CD4-positive, alpha-beta T cell (primary cell): Measurements from ENCODE around the gene IGFLR1. TPM values are rescaled to one million over a fixed set of nuclear protein-coding genes. Genes with fewer than 3 reads are reported as not detected.

Experiments used
- ATAC-seq: fragments of 200-7000 bp; cut with Tn5 transposase; one replicate; pipeline ENCODE4 v1.10.0; 2022; ENCODE audit warnings: mild to moderate bottlenecking; ENCODE audit not compliant: poor library complexity
- CTCF ChIA-PET: fragments of 350-600 bp; sonication (Branson Sonifier 250); formaldehyde crosslinking; loops from one replicate; lab custom pipeline; 2021; ENCODE audit warnings: antibody characterized with exemption, inconsistent platforms; lab: Charles Lee
- POLR2A ChIA-PET: fragments of 350-600 bp; sonication (Branson Sonifier 250); formaldehyde crosslinking; loops from one replicate; lab custom pipeline; 2021; ENCODE audit warnings: antibody characterized with exemption, inconsistent platforms; lab: Charles Lee
- DNase-seq, 14 experiments: peaks; one replicate each; pipeline ENCODE4 v3.0.0-alpha.2; 2013 to 2020; ENCODE audit warnings: mixed read lengths in 2 of 14
- H3K27ac ChIP-seq, 2 donors: one replicate each; pipeline versions ENCODE4 v1.5.1 to v1.7.0; 2013; ENCODE audit warnings: low read length in 2 of 2, low read depth in 1 of 2, mild to moderate bottlenecking in 1 of 2
- H3K27me3 ChIP-seq, 2 experiments: 1 replicate in 1 of 2; 2 replicates in 1 of 2; pipeline versions ENCODE4 v1.6.1 to v1.7.0; 2013; ENCODE audit warnings: low read length in 2 of 2, control low read depth in 1 of 2, mild to moderate bottlenecking in 1 of 2, moderate library complexity in 1 of 2; ENCODE audit not compliant: insufficient read depth in 2 of 2, control insufficient read depth in 1 of 2
- H3K36me3 ChIP-seq: one replicate; pipeline ENCODE4 v1.6.1; 2013; ENCODE audit warnings: low read length, control low read depth; ENCODE audit not compliant: insufficient read depth
- H3K4me1 ChIP-seq: one replicate; pipeline ENCODE4 v1.6.1; 2013; ENCODE audit warnings: low read length, control low read depth; ENCODE audit not compliant: insufficient read depth
- H3K4me3 ChIP-seq: one replicate; pipeline ENCODE4 v1.5.1; 2013; ENCODE audit warnings: mild to moderate bottlenecking, low read length, moderate library complexity
- H3K9me3 ChIP-seq, 2 experiments: 1 replicate in 1 of 2; 2 replicates in 1 of 2; pipeline versions ENCODE4 v1.6.1 to v1.7.0; 2013; ENCODE audit warnings: low read length in 2 of 2, mild to moderate bottlenecking in 2 of 2, control low read depth in 1 of 2, moderate library complexity in 1 of 2; ENCODE audit not compliant: control insufficient read depth in 1 of 2, insufficient read depth in 1 of 2
- H3K27ac Mint-ChIP-seq: one replicate; pipeline ENCODE4 v1.8.0; 2020; ENCODE audit warnings: mixed read lengths
- H3K27me3 Mint-ChIP-seq: one replicate; pipeline ENCODE4 v1.8.0; 2021; ENCODE audit warnings: mixed read lengths
- H3K36me3 Mint-ChIP-seq: one replicate; pipeline ENCODE4 v1.8.0; 2021; ENCODE audit warnings: low read depth, mixed read lengths
- H3K4me1 Mint-ChIP-seq: one replicate; pipeline ENCODE4 v1.8.0; 2021; ENCODE audit warnings: low read depth, mixed read lengths
- H3K4me3 Mint-ChIP-seq: one replicate; pipeline ENCODE4 v1.8.0; 2020; ENCODE audit warnings: mild to moderate bottlenecking, mixed read lengths
- H3K9me3 Mint-ChIP-seq: one replicate; pipeline ENCODE4 v1.8.0; 2020; ENCODE audit warnings: mixed read lengths
- CTCF ChIP-seq: fragments of 200-600 bp; IDR thresholded peaks from one replicate; pipeline ENCODE4 v1.8.0; 2022; ENCODE audit warnings: antibody characterized with exemption, mild to moderate bottlenecking
- intact Hi-C, 2 experiments: fragments of 100-400 bp; cut with DNase I in 1 of 2; cut with micrococcal nuclease in 1 of 2; formaldehyde crosslinking; loops; one replicate each; pipeline versions ENCODE4 v1.15.1 to v1.9.0; 2023 to 2025; cut with DNase I, micrococcal nuclease
- total RNA-seq, 174 experiments: library from RNA in 2 of 174; stranded (reverse) in 2 of 174; gene quantifications; one replicate each; pipeline ENCODE4 v1.2.3 and lab custom pipeline; 2021 to 2026

The IGFLR1 gene
- total RNA-seq, 2 experiments from 2014 or later = 40.3 to 43.1 TPM

GRCh38 chr19:35696835-35697234 is 45.4 kb downstream of the IGFLR1 start:
- H3K27ac ChIP-seq = no peak overlapping the region
- H3K27me3 ChIP-seq = no peaks in the 10 kb centered on the region
- Mint-ChIP-seq H3K9me3 (no peaks in the 10 kb centered on the region), H3K36me3 (no peaks in the 10 kb centered on the region), H3K27ac (no peak overlapping the region), H3K4me1 (no peaks in the 10 kb centered on the region), H3K4me3 (no peak overlapping the region), H3K27me3 (no peaks in the 10 kb centered on the region)
- POLR2A ChIA-PET = no interaction called here
- no peak for DNase-seq
- H3K4me1 ChIP-seq = peaks cover 9% of the 10 kb centered on the region
- no peaks in the 10 kb centered on the region for H3K36me3 ChIP-seq
- no peak for TF ChIP-seq CTCF
- no peak overlapping the region for H3K4me3 ChIP-seq
- intact Hi-C loops = no loop called here
- H3K9me3 ChIP-seq = no peaks in the 10 kb centered on the region
- CTCF ChIA-PET = no interaction called here
- ATAC-seq = no peak

- H3K27ac ChIP-seq = no peak overlapping the region
- H3K27ac Mint-ChIP-seq = no peak overlapping the region
- no peaks in the 10 kb centered on the region for H3K9me3 Mint-ChIP-seq
- ChIA-PET CTCF (no interaction called here), POLR2A (no interaction called here)
- intact Hi-C loops = no loop called here
- no peak overlapping the region for H3K4me3 Mint-ChIP-seq
- H3K36me3 ChIP-seq = no peaks in the 10 kb centered on the region
- no peak for TF ChIP-seq CTCF
- H3K9me3 ChIP-seq = no peaks in the 10 kb centered on the region
- H3K36me3 Mint-ChIP-seq = no peaks in the 10 kb centered on the region
- no peaks in the 10 kb centered on the region for H3K4me1 Mint-ChIP-seq
- H3K4me1 ChIP-seq = peaks cover 5% of the 10 kb centered on the region
- ATAC-seq (no peak), DNase-seq (no peak)
- H3K4me3 ChIP-seq = no peak overlapping the region
- no peaks in the 10 kb centered on the region for H3K27me3 ChIP-seq
- H3K27me3 Mint-ChIP-seq = no peaks in the 10 kb centered on the region
Observed at GRCh38 chr19:35695895-35696422, 46.3 kb downstream of the IGFLR1 start.

- no peak overlapping the region for H3K4me3 Mint-ChIP-seq
- POLR2A ChIA-PET = interaction anchor here (0.9 kb wide), 1 partner anchor 20 kb away, joined by 3 read pairs; no protein-coding TSS in a partner anchor
- H3K36me3 Mint-ChIP-seq = no peaks in the 10 kb centered on the region
- ATAC-seq (peak; percentile 100), DNase-seq (peak; percentile 85 to 94 (median 89))
- Histone ChIP-seq H3K9me3 (no peaks in the 10 kb centered on the region), H3K27ac (no peak overlapping the region), H3K4me3 (no peak overlapping the region), H3K4me1 (peaks cover 5% of the 10 kb centered on the region), H3K36me3 (no peaks in the 10 kb centered on the region), H3K27me3 (no peaks in the 10 kb centered on the region)
- no peak overlapping the region for H3K27ac Mint-ChIP-seq
- no peaks in the 10 kb centered on the region for H3K4me1 Mint-ChIP-seq
- no peaks in the 10 kb centered on the region for H3K27me3 Mint-ChIP-seq
- peak; percentile 97 for TF ChIP-seq CTCF
- CTCF ChIA-PET = interaction anchor here (0.7 to 1.3 kb wide), 4 partner anchors 9 to 421 kb away, joined by 3 to 4 read pairs (median 4); partner anchors contain the start of gene TBCB
- no peaks in the 10 kb centered on the region for H3K9me3 Mint-ChIP-seq
- intact Hi-C loops = loop anchor here (1.0 to 5.0 kb wide), 8 partner anchors 8 to 237 kb away; partner anchors contain the start of genes HSPB6 (in 2 of the 2) and PROSER3 (in 2 of the 2)
Observed at GRCh38 chr19:35693835-35694599, 48.2 kb downstream of the IGFLR1 start.
